Colonic mucosa (tissue), 2 donors: ENCODE data around the gene AMER1. TPM values are rescaled to one million over a fixed set of nuclear protein-coding genes. Genes with fewer than 3 reads are reported as not detected.

Experiments used
- total RNA-seq, 2 donors: library from RNA; stranded (reverse); fragmentation: NEBNext Ultra II Directional in 1 of 2; extraction: Animal tissue kit (Norgen Biotek cat#: 25700) in 1 of 2; gene quantifications; one replicate each; pipeline ENCODE4 v1.2.1, GENCODE V29; 2021
- donor health status: DM: no; HTN: no; CAD: no.
- donor health status: DM: no; HTN: no; CAD: no.

Gene AMER1
- total RNA-seq, 2 donors from 2014 or later, result 2.7 to 3.2 TPM

Other genes with a start within 250 kb of the AMER1 start
- under 1 TPM; 0.40 to 0.88 TPM for gene ASB12, start 24.9 kb upstream of the AMER1 start, total RNA-seq
- 1 to 10 TPM; 5.8 to 6.9 TPM for gene MTMR8, start 189.7 kb upstream of the AMER1 start, total RNA-seq